Effector CD8-positive, alpha-beta T cell (primary cell): ENCODE data around the gene CPED1.
"Not testable (repeated sequence)": the region's sequence is repeated elsewhere in the genome, so short reads cannot be mapped to it uniquely, and the experiment has no call there.

Source experiments
- DNase-seq: peaks from one replicate; lab custom pipeline; 2025; lab: John Stamatoyannopoulos, UW

CPED1 gene

GRCh38 chr7:121286742-121287734 lies 298.5 kb downstream of the CPED1 start:
- DNase-seq: no peak

DNA sequence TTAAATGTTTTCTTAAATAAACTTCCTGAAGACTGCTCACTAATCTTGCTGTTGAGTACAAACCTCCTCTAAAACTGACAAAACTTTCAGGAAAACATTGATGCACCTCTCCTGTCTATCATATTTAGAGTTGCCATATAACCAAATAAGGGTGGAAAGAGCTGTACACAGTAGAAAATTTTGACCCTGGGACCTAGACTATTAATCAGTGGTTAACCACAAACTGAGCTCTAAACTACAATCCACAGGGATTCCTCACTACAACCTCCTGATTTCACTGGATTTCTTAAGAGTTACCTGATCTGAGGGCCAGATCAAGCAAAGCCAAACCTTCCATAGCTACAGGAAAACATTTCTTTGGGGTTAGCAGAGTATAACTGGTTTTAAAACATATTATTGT lies 300.4 kb downstream of the CPED1 start:
- no peak for DNase-seq

DNA sequence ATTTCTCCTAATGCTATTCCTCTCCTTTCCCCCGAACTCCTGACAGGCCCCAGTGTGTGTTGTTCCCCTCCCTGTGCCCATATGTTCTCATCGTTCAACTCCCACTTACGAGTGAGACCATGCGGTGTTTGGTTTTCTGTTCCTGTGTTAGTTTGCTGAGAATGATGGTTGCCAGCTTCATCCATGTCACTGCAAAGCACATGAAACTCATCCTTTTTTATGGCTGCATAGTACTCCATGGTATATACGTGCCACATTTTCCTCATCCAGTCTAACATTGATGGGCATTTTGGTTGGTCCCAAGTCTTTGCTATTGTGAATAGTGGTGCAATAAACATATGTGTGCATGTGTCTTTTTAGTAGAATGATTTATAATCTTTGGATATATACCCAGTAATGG lies 301.4 kb downstream of the CPED1 start:
- not testable (repeated sequence) for DNase-seq

- no peak for DNase-seq
Observed at GRCh38 chr7:121294448-121294992, 306.0 kb downstream of the CPED1 start.

GRCh38 chr7:121297843-121298242 lies 309.3 kb downstream of the CPED1 start:
- DNase-seq: no peak

GRCh38 chr7:121298831-121299239 lies 310.3 kb downstream of the CPED1 start:
- no peak for DNase-seq

GRCh38 chr7:121300685-121301420 lies 312.3 kb downstream of the CPED1 start:
- DNase-seq: no peak

DNA sequence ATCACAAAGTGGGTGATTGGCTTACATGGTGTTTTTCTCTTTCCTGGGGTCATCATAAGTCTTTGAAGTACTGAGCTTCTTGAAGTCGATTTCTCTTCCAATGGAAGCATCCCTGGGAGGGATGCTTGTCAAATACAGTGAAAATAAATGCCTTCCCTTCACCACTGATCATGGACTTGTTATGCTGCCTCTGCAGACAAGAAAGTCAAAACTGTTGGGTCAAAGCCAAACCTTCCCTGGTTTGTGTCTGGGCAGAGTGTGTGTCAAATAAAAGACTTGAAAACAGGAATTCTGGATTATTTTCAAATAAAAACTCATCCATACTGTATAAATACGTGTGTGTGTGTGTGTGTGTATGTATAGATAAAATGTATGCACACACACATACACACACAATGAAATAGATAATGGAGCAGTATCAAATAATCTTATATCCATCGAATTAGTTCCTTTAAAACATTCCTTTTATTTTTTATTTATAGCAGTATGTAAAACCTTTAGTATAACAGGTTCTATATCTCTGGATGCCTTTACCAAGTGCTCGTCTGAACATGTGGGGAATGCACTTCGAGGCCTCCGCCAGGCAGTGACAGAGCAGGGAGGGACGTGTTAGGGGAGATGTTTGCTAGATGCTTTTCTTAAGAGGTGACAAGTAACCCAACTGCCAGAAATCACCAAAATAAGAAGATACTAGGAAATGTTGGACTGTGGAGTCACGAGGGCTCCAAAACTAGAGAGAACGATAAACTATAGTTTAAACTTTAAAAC lies 313.1 kb downstream of the CPED1 start:
- no peak for DNase-seq

GRCh38 chr7:121302214-121302745 lies 313.8 kb downstream of the CPED1 start:
- DNase-seq: no peak

DNA sequence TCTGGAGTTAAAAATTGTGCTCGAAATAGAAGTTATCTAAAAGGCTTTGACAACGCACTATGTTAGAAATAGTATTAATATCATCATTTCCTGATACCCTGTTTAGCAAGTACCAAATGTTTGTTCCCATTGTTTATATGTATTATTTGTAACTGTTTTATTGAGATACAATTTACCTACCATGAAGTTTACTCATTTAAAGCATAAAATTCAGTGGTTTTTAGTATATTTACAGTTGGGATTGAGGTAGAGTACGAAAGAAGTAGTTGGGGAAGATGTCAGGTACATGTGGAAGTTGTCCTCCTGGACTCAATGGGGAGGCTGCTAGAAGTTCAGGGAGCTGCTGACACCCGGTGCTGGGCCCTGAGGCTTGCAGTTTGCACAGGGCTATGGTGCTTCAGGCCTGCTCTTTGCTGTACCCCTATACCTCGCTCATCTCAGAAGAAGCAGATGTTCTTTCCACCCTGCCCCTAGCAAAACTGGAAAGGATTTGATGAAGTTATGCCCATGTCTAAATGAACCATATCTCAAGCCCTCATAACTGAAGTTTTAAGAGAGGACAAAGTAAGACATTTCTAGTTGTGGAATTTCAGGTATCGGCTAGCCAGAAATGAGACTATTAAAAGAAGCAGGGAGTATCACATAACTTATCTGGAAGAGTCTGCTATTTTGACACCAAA lies 315.1 kb downstream of the CPED1 start:
- DNase-seq: no peak

DNA sequence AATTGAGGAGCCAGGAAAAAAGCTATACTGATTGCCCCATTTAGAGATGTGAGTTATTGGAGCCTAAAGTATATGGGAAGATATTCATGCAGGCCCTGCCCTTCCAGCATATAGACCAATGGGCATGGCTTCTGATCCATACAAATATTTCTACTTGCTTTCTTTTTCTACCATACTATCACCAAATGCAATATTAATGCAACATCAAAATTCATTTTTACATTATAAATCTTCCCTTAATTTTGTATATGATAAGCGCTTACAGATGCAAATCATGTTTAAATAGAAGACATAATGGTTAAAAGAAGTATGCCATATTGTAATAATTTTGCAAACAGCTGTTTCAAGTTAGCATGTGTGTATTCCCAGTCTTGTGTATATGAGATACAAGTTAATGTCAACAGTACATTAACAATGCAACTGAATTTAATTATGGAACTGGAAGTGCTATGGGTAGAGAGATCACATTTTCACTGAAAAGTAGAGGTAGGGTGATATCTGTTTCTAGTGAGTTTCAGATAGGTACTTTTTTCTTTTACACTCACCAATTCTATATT lies 315.7 kb downstream of the CPED1 start:
- DNase-seq: no peak

- no peak for DNase-seq
Observed at GRCh38 chr7:121305109-121305508, 316.6 kb downstream of the CPED1 start.

DNA sequence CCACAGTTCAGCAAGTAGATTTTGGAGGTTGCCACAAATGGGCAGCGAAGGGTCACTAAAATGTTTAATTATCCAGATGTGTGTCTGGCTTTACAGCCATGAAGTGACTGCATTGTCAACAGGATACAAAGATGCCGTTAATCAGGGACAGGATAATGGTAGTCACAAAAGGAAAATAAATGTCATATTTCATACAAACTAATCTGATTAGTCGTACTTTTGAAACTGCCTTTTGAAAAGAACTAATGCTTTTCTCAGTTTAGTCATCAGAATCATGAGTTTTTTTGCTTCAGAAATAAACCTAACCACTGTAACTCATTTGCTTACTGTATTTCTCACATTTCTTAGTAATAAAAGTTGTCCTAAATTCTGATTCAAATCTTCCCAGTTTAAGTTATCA lies 318.1 kb downstream of the CPED1 start:
- no peak for DNase-seq

- DNase-seq: no peak
Observed at GRCh38 chr7:121307021-121307574, 318.6 kb downstream of the CPED1 start.

- no peak for DNase-seq
Observed at GRCh38 chr7:121313220-121313792, 324.8 kb downstream of the CPED1 start.

DNA sequence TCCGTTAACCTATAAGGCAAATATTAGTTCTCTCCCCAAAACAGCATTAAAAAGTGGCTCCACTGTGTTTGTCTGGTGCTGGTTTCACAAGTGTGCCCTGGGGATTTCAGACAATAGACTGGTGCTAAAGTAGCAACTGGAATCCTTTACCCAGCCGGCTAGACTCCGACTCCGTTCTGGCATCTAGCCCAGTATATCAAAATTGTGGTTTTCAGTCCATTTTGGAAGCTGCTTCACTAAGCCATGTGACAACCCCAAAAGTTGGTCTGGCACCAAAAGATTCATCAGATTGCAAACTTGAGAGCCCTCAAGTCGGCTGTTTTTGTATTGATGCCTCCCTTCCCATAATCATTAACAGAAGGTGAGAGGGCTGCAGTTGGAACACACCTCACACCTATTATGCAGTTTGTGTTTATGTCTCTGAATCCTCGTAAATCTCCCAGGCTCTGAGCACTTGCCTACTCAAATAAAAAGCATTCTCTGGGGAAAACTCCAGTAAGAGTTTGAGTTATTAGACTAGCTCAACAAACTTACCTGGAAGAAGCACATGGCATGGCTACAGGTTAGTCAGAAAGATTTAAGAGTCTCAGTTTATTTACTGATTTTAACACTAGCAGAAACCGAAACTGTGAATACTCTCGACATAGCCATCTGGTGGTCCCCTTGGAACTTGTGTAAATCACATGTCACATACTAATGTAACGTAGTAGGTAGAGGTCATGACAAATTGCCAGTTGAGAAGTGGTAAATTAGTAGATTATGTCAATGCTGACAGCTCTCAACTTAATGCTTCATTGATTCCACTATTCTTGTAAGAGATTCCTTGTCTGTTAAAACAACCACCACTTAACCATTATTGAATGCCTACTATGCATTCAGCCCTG lies 325.5 kb downstream of the CPED1 start:
- no peak for DNase-seq

DNA sequence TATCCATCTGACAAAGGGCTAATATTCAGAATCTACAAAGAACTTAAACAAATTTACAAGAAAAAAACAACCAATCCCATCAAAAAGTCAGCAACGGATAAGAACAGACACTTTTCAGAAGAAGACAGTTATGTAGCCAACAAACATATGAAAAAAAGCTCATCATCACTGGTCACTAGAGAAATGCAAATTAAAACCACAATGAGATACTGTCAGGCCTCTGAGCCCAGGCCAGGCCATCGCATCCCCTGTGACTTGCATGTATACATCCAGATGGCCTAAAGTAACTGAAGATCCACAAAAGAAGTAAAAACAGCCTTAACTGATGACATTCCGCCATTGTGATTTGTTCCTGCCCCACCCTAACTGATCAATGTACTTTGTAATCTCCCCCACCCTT lies 326.7 kb downstream of the CPED1 start:
- not testable (repeated sequence) for DNase-seq

GRCh38 chr7:121322460-121322859 lies 333.9 kb downstream of the CPED1 start:
- no peak for DNase-seq
